GM12878 (cell line): ENCODE measurements around the gene FAM9C. TPM values are rescaled to one million over a fixed set of nuclear protein-coding genes. Genes with fewer than 3 reads are reported as not detected.
A peak's percentile ranks its signal among the peaks of the same experiment; 100 is the strongest.

Experiments used
- ATAC-seq: fragments of 200-7000 bp; cut with Tn5 transposase; 3 replicates; pipeline ENCODE4 v1.9.1; 2020; ENCODE audit warnings: mild to moderate bottlenecking, moderate library complexity
- BruUV-seq: library from RNA; stranded (reverse); fragments of 400-500 nt; replicated peaks from 2 replicates; lab custom pipeline; 2021; lab: Mats Ljungman, UMichigan
- CTCF ChIA-PET: fragments of 300-600 bp; sonication (Branson Sonifier 250); formaldehyde crosslinking; extraction: SDS; loops from one replicate; lab custom pipeline; 2021; ENCODE audit warnings: inconsistent platforms; lab: Yijun Ruan, JAX
- POLR2A ChIA-PET: fragments of 350-600 bp; formaldehyde crosslinking; extraction: SDS; loops from one replicate; lab custom pipeline; 2021; ENCODE audit warnings: inconsistent platforms; lab: Charles Lee
- RAD21 ChIA-PET: fragments of 300-600 bp; sonication (Branson Sonifier 250); formaldehyde crosslinking; loops from one replicate; lab custom pipeline; 2023; ENCODE audit warnings: antibody characterized with exemption; ENCODE audit not compliant: unreplicated experiment; lab: Charles Lee
- SMC1A ChIA-PET: fragments of 300-600 bp; sonication (Branson Sonifier 250); formaldehyde crosslinking; loops from one replicate; lab custom pipeline; 2023; ENCODE audit not compliant: unreplicated experiment, uncharacterized antibody; lab: Charles Lee
- DNase-seq: peaks from one replicate; pipeline ENCODE4 v3.0.0-alpha.2; 2011; ENCODE audit warnings: low read depth, low spot score
- FAIRE-seq: peaks from 3 replicates; lab custom pipeline; 2011; peaks lifted over from hg19 to GRCh38; lab: Jason Lieb, UNC
- H2AFZ ChIP-seq: 2 replicates; pipeline ENCODE4 v1.6.0; 2011; ENCODE audit warnings: low read depth, low read length, control low read depth; ENCODE audit not compliant: control insufficient read depth
- H3K27ac ChIP-seq: 2 replicates; pipeline ENCODE4 v1.5.1; 2011; ENCODE audit warnings: control low read depth; ENCODE audit not compliant: control insufficient read depth, insufficient read depth
- H3K27me3 ChIP-seq, 2 experiments: replicated peaks in 1 of 2; 2 replicates each; pipeline versions ENCODE4 v1.6.0 to v1.6.1; 2011; ENCODE audit warnings: low read length in 1 of 2; ENCODE audit not compliant: control insufficient read depth in 2 of 2, insufficient read depth in 2 of 2
- H3K36me3 ChIP-seq, 2 experiments: 2 replicates each; pipeline ENCODE4 v1.5.1; 2011; ENCODE audit warnings: low read length in 1 of 2; ENCODE audit not compliant: control insufficient read depth in 2 of 2, insufficient read depth in 2 of 2
- H3K4me1 ChIP-seq: 2 replicates; pipeline ENCODE4 v1.6.1; 2011; ENCODE audit warnings: mild to moderate bottlenecking, low read length, moderate library complexity, mixed read lengths; ENCODE audit not compliant: control insufficient read depth, insufficient read depth
- H3K4me2 ChIP-seq: 2 replicates; pipeline ENCODE4 v1.6.0; 2011; ENCODE audit warnings: control low read depth; ENCODE audit not compliant: control insufficient read depth, insufficient read depth
- H3K4me3 ChIP-seq: fragments of 200-600 bp; sonication (generic); 2 replicates; pipeline ENCODE4 v1.5.1; 2016
- H3K79me2 ChIP-seq: 2 replicates; pipeline ENCODE4 v1.6.0; 2011; ENCODE audit warnings: low read length; ENCODE audit not compliant: control insufficient read depth, insufficient read depth
- H3K9ac ChIP-seq: 2 replicates; pipeline ENCODE4 v1.8.0; 2011; ENCODE audit warnings: low read length, control low read depth, mixed read lengths; ENCODE audit not compliant: control insufficient read depth, insufficient read depth
- H3K9me3 ChIP-seq: replicated peaks from 3 replicates; pipeline ENCODE4 v1.5.1; 2011; ENCODE audit warnings: mild to moderate bottlenecking, low read length; ENCODE audit not compliant: control insufficient read depth, insufficient read depth
- H4K20me1 ChIP-seq: 2 replicates; pipeline ENCODE4 v1.6.0; 2011; ENCODE audit not compliant: control insufficient read depth, insufficient read depth
- FOXK2 ChIP-seq: fragments of 450-650 bp; IDR thresholded peaks from 2 replicates; pipeline ENCODE4 v1.6.1; 2017; ENCODE audit warnings: mild to moderate bottlenecking, moderate library complexity
- HDAC2 ChIP-seq: fragments of 200-600 bp; sonication (generic); IDR thresholded peaks from 2 replicates; pipeline ENCODE4 v1.6.1; 2017
- IKZF1 ChIP-seq: fragments of 450-650 bp; conservative IDR thresholded peaks from 2 replicates; pipeline ENCODE4 v1.6.1; 2017; ENCODE audit warnings: antibody characterized with exemption, mild to moderate bottlenecking
- TBL1XR1 ChIP-seq: IDR thresholded peaks from 2 replicates; pipeline ENCODE4 v1.6.1; 2012; ENCODE audit warnings: low read depth, low read length, improper control_type of control experiment
- WGBS: methylation state at CpG from one replicate; pipeline ENCODE4 v1.1.6; 2016; ENCODE audit warnings: low lambda C conversion rate; ENCODE audit not compliant: insufficient replicate concordance, insufficient coverage; ENCODE audit errors: missing lambda C conversion rate; 5-methylcytosine and 5-hydroxymethylcytosine counted together
- in situ Hi-C: fragments of 300-500 bp; cut with MboI; formaldehyde crosslinking; loops from 9 replicates; pipeline ENCODE4 v1.14.3; 2018; ENCODE audit warnings: mixed read lengths
- intact Hi-C: fragments of 100-400 bp; cut with micrococcal nuclease; formaldehyde crosslinking; loops from one replicate; pipeline ENCODE4 v1.14.2; 2022; ENCODE audit not compliant: unreplicated experiment
- polyA plus RNA-seq, 11 experiments: library from polyadenylated mRNA; depleted of rRNA in 4 of 11; unstranded in 6 of 11; stranded (reverse) in 5 of 11; fragments of >200 nt; fragmentation: Nextera tagmentation in 4 of 11; fragmentation: Illumina TruSeq in 1 of 11; extraction: Ambion mirVana in 4 of 11; extraction: Trizol in 1 of 11; gene quantifications; 1 replicate in 1 of 11; 2 replicates in 10 of 11; pipeline versions ENCODE4 v1.2.1 to v1.2.3, GENCODE V29; 2011 to 2016; ENCODE audit warnings: inconsistent platforms in 2 of 11, missing spikeins in 2 of 11, low read depth in 1 of 11
- total RNA-seq, 4 experiments: library from RNA; depleted of rRNA in 3 of 4; stranded (reverse); fragments of >200 nt in 3 of 4; fragmentation: Illumina TruSeq in 1 of 4; extraction: Trizol in 1 of 4; gene quantifications; 2 replicates each; pipeline versions ENCODE4 v1.2.1 to v1.2.3, GENCODE V29; 2013 to 2021
- TF ChIP-seq, protein P1 (sequence below): fragments of 450-650 bp; IDR thresholded peaks from 2 replicates; pipeline ENCODE4 v1.6.1; 2016; ENCODE audit warnings: mild to moderate bottlenecking, moderate library complexity, borderline replicate concordance
- TF ChIP-seq, protein P2 (sequence below): fragments of 450-650 bp; formaldehyde crosslinking; IDR thresholded peaks from 2 replicates; pipeline ENCODE4 v1.4.0; 2020; ENCODE audit warnings: mild to moderate bottlenecking, moderate library complexity
- TF ChIP-seq, protein P3 (sequence below): fragments of 150-350 bp; IDR thresholded peaks from 2 replicates; pipeline ENCODE4 v1.6.1; 2014; ENCODE audit warnings: mild to moderate bottlenecking, low read depth, low read length
- TF ChIP-seq, protein P4 (sequence below): IDR thresholded peaks from 2 replicates; pipeline ENCODE4 v1.6.1; 2012; ENCODE audit warnings: improper control_type of control experiment, low read depth, low read length; ENCODE audit not compliant: insufficient replicate concordance

Gene FAM9C
- total and polyA plus RNA-seq, 10 of the 15 experiments (the other 5 are each of a cell fraction or from before 2014, with no cell fraction given), result 0.01 to 0.03 TPM; not detected in 8

DNA sequence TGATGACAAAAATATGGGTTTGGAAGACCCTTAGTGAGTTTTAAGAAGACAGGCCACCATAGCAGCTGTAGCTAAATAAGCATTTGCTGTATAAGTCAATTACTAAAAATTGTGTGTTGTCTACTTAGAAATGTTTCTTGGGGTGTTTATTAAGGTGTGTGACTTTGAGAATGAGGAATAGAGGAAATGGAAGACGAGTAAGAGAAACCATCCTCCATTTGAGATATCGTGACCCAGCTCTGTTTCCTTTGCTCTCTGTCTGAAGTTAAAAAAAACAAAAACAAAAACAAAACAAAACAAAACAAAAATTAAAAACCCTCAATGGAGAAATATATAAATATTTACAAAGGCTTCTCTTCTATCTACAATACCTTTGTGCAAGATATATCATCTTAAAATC is 41.7 kb upstream of the FAM9C start:
- in situ Hi-C loops (loop anchor here (5.0 kb wide), 2 partner anchors 84 to 134 kb away; no protein-coding TSS in a partner anchor), intact Hi-C loops (loop anchor here (5.0 to 10.0 kb wide), 4 partner anchors 221 to 1321 kb away; partner anchors contain the start of gene TLR7)
- H3K27ac ChIP-seq, result peak overlapping the region; percentile 100
- H3K9ac ChIP-seq, result peak overlapping the region; percentile 85
- ChIA-PET CTCF (interaction anchor here (0.7 to 12.2 kb wide), 13 partner anchors 9 to 404 kb away, joined by 3 to 312 read pairs (median 5); no protein-coding TSS in a partner anchor), RAD21 (interaction anchor here (0.5 to 23.1 kb wide), 11 partner anchors 10 to 668 kb away, joined by 3 to 689 read pairs (median 84); partner anchors contain the start of gene TMSB4X), POLR2A (interaction anchor here (0.9 to 17.3 kb wide), 7 partner anchors 10 to 136 kb away, joined by 3 to 280 read pairs (median 21); no protein-coding TSS in a partner anchor), SMC1A (interaction anchor here (0.9 to 27.7 kb wide), 14 partner anchors 11 to 402 kb away, joined by 3 to 847 read pairs (median 30); no protein-coding TSS in a partner anchor)
- ATAC-seq (no peak), FAIRE-seq (no peak), DNase-seq (no peak)
- H3K36me3 ChIP-seq, result no peaks in the 10 kb centered on the region
- no peaks in the 10 kb centered on the region for H3K27me3 ChIP-seq
- no peak overlapping the region for H2AFZ ChIP-seq
- H3K4me1 ChIP-seq, result peaks cover 85% of the 10 kb centered on the region
- H3K79me2 ChIP-seq, result peaks cover 17% of the 10 kb centered on the region
- WGBS, result 9% methylated on average over 2 of the region's 2 CpGs
- no peaks in the 10 kb centered on the region for H4K20me1 ChIP-seq
- peak overlapping the region; percentile 68; the same call in 1 of the 2 replicates for H3K4me2 ChIP-seq
- peak overlapping the region; percentile 47 for H3K4me3 ChIP-seq
- no peaks in the 10 kb centered on the region for H3K9me3 ChIP-seq
- BruUV-seq, result TSS peak; percentile 56
- no peak for TF ChIP-seq IKZF1
- no peak for TF ChIP-seq TBL1XR1
- TF ChIP-seq, protein P1, sequence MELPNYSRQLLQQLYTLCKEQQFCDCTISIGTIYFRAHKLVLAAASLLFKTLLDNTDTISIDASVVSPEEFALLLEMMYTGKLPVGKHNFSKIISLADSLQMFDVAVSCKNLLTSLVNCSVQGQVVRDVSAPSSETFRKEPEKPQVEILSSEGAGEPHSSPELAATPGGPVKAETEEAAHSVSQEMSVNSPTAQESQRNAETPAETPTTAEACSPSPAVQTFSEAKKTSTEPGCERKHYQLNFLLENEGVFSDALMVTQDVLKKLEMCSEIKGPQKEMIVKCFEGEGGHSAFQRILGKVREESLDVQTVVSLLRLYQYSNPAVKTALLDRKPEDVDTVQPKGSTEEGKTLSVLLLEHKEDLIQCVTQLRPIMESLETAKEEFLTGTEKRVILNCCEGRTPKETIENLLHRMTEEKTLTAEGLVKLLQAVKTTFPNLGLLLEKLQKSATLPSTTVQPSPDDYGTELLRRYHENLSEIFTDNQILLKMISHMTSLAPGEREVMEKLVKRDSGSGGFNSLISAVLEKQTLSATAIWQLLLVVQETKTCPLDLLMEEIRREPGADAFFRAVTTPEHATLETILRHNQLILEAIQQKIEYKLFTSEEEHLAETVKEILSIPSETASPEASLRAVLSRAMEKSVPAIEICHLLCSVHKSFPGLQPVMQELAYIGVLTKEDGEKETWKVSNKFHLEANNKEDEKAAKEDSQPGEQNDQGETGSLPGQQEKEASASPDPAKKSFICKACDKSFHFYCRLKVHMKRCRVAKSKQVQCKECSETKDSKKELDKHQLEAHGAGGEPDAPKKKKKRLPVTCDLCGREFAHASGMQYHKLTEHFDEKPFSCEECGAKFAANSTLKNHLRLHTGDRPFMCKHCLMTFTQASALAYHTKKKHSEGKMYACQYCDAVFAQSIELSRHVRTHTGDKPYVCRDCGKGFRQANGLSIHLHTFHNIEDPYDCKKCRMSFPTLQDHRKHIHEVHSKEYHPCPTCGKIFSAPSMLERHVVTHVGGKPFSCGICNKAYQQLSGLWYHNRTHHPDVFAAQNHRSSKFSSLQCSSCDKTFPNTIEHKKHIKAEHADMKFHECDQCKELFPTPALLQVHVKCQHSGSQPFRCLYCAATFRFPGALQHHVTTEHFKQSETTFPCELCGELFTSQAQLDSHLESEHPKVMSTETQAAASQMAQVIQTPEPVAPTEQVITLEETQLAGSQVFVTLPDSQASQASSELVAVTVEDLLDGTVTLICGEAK, result no peak
- TF ChIP-seq, protein P2, sequence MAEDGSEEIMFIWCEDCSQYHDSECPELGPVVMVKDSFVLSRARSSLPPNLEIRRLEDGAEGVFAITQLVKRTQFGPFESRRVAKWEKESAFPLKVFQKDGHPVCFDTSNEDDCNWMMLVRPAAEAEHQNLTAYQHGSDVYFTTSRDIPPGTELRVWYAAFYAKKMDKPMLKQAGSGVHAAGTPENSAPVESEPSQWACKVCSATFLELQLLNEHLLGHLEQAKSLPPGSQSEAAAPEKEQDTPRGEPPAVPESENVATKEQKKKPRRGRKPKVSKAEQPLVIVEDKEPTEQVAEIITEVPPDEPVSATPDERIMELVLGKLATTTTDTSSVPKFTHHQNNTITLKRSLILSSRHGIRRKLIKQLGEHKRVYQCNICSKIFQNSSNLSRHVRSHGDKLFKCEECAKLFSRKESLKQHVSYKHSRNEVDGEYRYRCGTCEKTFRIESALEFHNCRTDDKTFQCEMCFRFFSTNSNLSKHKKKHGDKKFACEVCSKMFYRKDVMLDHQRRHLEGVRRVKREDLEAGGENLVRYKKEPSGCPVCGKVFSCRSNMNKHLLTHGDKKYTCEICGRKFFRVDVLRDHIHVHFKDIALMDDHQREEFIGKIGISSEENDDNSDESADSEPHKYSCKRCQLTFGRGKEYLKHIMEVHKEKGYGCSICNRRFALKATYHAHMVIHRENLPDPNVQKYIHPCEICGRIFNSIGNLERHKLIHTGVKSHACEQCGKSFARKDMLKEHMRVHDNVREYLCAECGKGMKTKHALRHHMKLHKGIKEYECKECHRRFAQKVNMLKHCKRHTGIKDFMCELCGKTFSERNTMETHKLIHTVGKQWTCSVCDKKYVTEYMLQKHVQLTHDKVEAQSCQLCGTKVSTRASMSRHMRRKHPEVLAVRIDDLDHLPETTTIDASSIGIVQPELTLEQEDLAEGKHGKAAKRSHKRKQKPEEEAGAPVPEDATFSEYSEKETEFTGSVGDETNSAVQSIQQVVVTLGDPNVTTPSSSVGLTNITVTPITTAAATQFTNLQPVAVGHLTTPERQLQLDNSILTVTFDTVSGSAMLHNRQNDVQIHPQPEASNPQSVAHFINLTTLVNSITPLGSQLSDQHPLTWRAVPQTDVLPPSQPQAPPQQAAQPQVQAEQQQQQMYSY (CRISPR knock-in tag), result no peak
- TF ChIP-seq, protein P3, sequence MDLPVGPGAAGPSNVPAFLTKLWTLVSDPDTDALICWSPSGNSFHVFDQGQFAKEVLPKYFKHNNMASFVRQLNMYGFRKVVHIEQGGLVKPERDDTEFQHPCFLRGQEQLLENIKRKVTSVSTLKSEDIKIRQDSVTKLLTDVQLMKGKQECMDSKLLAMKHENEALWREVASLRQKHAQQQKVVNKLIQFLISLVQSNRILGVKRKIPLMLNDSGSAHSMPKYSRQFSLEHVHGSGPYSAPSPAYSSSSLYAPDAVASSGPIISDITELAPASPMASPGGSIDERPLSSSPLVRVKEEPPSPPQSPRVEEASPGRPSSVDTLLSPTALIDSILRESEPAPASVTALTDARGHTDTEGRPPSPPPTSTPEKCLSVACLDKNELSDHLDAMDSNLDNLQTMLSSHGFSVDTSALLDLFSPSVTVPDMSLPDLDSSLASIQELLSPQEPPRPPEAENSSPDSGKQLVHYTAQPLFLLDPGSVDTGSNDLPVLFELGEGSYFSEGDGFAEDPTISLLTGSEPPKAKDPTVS, result no peak
- TF ChIP-seq, protein P4, sequence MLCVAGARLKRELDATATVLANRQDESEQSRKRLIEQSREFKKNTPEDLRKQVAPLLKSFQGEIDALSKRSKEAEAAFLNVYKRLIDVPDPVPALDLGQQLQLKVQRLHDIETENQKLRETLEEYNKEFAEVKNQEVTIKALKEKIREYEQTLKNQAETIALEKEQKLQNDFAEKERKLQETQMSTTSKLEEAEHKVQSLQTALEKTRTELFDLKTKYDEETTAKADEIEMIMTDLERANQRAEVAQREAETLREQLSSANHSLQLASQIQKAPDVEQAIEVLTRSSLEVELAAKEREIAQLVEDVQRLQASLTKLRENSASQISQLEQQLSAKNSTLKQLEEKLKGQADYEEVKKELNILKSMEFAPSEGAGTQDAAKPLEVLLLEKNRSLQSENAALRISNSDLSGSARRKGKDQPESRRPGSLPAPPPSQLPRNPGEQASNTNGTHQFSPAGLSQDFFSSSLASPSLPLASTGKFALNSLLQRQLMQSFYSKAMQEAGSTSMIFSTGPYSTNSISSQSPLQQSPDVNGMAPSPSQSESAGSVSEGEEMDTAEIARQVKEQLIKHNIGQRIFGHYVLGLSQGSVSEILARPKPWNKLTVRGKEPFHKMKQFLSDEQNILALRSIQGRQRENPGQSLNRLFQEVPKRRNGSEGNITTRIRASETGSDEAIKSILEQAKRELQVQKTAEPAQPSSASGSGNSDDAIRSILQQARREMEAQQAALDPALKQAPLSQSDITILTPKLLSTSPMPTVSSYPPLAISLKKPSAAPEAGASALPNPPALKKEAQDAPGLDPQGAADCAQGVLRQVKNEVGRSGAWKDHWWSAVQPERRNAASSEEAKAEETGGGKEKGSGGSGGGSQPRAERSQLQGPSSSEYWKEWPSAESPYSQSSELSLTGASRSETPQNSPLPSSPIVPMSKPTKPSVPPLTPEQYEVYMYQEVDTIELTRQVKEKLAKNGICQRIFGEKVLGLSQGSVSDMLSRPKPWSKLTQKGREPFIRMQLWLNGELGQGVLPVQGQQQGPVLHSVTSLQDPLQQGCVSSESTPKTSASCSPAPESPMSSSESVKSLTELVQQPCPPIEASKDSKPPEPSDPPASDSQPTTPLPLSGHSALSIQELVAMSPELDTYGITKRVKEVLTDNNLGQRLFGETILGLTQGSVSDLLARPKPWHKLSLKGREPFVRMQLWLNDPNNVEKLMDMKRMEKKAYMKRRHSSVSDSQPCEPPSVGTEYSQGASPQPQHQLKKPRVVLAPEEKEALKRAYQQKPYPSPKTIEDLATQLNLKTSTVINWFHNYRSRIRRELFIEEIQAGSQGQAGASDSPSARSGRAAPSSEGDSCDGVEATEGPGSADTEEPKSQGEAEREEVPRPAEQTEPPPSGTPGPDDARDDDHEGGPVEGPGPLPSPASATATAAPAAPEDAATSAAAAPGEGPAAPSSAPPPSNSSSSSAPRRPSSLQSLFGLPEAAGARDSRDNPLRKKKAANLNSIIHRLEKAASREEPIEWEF, result no peak
- TF ChIP-seq FOXK2, result no peak
- TF ChIP-seq HDAC2, result no peak
